GM18511 (cell line): ENCODE results near the gene ANKRD52.
A peak's percentile ranks its signal among the peaks of the same experiment; 100 is the strongest.
"Not testable (repeated sequence)": the region's sequence is repeated elsewhere in the genome, so short reads cannot be mapped to it uniquely, and the experiment has no call there.

Source experiments
- ATAC-seq: cut with Tn5 transposase; IDR thresholded peaks from one replicate; pipeline ENCODE4 v1.9.1; 2021; ENCODE audit warnings: mild to moderate bottlenecking, moderate library complexity; ENCODE audit not compliant: unreplicated experiment

ANKRD52 gene

DNA sequence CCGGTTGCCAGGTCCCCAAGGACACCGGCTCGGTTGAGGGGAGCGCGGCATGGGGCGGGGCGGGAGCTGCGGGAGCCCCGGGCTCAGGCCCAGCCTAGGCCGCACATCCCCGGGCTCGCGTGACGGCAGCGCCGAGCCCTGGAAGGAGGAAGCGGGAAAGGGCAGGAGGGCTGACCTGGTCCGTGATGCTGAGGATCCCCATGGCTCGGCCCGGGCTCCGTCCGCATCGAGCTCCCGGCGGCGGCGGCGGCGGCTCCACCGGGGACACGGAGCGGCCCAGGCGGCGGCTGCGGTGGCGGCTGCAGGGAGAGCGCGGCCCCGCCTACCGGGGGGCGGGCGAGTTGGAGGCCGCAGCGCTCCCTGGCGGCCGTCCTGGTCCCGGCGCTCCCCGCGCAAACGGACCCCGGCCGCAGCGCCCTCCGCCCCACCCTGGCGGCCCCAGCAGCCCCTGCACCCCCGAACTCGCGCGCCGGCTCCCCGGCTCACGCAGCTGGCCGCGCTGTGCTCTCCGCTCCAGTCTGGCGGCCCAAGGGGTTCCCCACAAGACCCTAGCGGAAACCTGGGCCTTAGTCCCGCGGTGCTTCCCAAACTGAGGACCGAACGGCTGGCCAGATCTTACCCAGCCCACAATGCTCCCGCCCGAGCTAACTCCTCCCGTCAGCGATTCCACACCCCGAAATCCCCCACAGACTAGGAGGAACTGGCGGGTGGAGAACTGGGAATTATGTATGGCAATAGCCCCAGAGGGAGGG lies at the start of gene ANKRD52:
Gene ANKRD52, minus strand, starts transcription at position 317 of the 752 bp plus-strand sequence. Its CDS starts 115 bp downstream, at position 202.
- peak; percentile 92 for ATAC-seq

DNA sequence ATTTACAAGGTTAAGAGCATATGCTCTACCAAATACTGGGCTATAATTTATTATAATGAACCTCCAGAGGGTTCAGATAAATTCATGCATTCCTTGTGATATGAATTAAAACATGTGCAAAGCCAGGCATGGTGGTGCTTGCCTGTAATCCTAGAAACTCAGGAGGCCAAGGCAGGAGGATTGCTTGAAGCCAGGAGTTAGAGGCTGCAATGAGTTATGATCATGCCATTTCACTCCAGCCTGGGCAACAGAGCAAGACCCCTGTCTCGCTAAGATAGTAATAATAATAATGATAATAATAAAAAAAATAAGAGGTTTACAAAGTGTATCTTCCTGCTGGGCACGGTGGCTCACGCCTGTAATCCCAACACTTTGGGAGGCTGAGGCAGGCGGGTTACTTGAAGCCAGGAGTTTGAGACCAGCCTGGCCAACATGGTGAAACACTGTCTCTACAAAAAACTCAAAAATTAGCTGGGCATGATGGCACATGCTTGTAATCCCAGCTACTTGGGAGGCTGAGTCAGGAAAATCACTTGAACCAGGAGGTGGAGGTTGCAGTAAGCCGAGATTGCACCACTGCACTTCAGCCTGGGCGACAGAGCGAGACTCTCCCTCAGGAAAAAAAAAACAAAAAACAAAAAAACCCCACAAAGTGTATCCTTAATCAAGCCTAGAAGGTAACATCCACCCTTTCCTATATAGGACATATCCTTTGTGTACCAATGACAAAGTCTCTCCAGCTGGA lies 49.2 kb upstream of the ANKRD52 start:
- ATAC-seq: no peak

DNA sequence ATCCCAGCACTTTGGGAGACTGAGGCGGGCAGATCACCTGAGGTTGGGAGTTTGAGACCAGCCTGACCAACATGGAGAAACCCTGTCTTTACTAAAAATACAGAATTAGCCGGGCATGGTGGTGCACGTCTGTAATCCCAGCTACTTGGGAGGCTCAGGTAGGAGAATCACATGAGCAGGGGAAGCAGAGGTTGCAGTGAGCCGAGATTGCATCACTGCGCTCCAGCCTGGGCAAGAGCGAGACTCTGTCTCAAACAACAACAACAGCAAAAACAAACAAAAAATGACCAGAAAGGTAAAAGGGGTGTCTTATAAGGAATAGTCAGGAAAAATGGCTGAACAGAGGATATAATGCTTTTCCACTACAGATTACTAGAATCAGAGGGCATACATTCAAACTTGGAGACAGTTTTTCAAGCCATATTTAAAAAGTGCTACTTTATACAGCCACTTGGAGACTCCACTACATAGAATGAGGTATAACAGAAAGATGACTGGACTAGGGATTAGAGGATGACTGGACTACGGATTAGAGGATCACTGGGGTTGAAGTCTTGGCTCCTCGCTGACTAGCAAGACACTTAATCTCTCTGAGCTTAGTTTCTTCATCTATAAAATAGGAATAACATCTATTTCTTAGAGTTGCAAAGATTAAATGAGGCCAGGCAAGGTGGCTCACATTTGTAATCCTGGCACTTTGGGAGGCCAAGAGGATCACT lies 46.8 kb upstream of the ANKRD52 start:
- ATAC-seq: no peak

- ATAC-seq: no peak
These were observed 46.1 kb upstream of the ANKRD52 start for GRCh38 chr12:56304276-56304675.

GRCh38 chr12:56300644-56301464 lies 42.7 kb upstream of the ANKRD52 start:
- no peak for ATAC-seq

GRCh38 chr12:56299853-56300643 lies 41.9 kb upstream of the ANKRD52 start, which contains the start of gene CS:
Gene CS, minus strand, starts transcription at chr12:56300330. Its CDS starts 129 bp downstream, at chr12:56300201.
- ATAC-seq: peak; percentile 92

GRCh38 chr12:56299308-56299852 lies 41.2 kb upstream of the ANKRD52 start:
- peak; percentile 3 for ATAC-seq

DNA sequence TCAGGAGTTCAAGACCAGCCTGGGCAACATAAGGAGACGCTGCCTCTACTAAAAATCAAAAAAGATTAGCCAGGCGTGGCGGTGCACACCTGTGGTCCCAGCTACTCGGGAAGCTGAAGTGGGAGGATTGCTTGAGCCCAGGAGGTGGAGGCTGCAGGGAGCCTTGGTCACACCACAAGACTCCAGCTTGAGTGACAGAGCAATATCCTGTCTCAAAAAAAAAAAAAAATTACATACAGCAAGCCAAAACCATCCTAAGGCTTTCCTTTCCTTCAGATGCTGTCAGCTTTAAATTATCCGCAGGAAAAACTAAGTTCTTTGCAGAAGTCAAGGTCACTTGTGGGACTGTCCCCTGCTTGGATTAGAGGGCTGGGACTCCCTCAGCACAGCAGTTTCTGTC lies 40.6 kb upstream of the ANKRD52 start:
- no peak for ATAC-seq

DNA sequence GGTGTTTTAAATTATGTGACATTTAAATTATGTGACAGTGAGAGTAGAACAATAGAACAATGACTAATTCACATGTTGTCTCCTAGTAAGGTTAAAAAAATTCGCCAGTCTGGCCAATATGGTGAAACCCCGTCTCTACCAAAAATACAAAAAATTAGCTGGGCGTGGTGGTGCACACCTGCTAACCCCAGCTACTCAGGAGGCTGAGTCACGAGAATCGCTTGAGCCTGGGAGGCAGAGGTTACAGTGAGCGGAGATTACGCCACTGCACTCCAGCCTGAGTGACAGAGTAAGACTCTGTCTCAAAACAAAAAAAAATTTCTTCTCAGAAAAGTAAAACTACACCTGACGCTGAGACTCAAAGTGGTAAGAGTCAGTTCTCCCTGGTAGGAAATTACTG lies 39.2 kb upstream of the ANKRD52 start:
- ATAC-seq: no peak

GRCh38 chr12:56296295-56296694 lies 38.1 kb upstream of the ANKRD52 start:
- no peak for ATAC-seq

GRCh38 chr12:56293795-56294194 lies 35.6 kb upstream of the ANKRD52 start:
- no peak for ATAC-seq

- no peak for ATAC-seq
These were observed 30.7 kb upstream of the ANKRD52 start for GRCh38 chr12:56288705-56289387.

- ATAC-seq: no peak
These were observed 28.1 kb upstream of the ANKRD52 start for GRCh38 chr12:56286044-56286830.

- not testable (repeated sequence) for ATAC-seq
These were observed 26.1 kb upstream of the ANKRD52 start for GRCh38 chr12:56284263-56284662.

GRCh38 chr12:56282579-56282978 lies 24.4 kb upstream of the ANKRD52 start:
- ATAC-seq: no peak

DNA sequence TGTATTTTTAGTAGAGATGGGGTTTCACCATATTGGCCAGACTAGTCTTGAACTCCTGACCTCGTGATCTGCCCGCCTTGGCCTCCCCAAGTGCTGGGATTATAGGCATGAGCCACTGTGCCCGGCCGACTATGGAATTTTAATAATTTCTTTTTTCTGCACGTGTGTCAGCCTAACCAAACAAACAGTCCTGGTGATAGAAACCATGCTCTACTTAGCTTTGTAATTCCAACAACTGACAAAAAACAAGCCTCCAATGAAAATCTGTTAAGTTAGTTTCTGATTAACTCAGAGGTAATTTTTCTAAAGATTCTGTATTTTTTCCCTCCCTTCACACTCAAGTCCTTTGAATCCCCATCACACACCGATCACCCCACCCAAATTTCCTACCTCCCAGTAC lies 23.8 kb upstream of the ANKRD52 start:
- ATAC-seq: no peak

- no peak for ATAC-seq
These were observed 22.7 kb upstream of the ANKRD52 start for GRCh38 chr12:56280849-56281248.

GRCh38 chr12:56278905-56279304 lies 20.7 kb upstream of the ANKRD52 start:
- no peak for ATAC-seq
